ENCODE measurements around the gene GPX5. TPM values are rescaled to one million over a fixed set of nuclear protein-coding genes. Genes with fewer than 3 reads are reported as not detected.
"Not testable (repeated sequence)": the region's sequence is repeated elsewhere in the genome, so short reads cannot be mapped to it uniquely, and the experiment has no call there.

The GPX5 gene, protein sequence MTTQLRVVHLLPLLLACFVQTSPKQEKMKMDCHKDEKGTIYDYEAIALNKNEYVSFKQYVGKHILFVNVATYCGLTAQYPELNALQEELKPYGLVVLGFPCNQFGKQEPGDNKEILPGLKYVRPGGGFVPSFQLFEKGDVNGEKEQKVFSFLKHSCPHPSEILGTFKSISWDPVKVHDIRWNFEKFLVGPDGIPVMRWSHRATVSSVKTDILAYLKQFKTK
- total RNA-seq, result not detected in 2 replicates

DNA sequence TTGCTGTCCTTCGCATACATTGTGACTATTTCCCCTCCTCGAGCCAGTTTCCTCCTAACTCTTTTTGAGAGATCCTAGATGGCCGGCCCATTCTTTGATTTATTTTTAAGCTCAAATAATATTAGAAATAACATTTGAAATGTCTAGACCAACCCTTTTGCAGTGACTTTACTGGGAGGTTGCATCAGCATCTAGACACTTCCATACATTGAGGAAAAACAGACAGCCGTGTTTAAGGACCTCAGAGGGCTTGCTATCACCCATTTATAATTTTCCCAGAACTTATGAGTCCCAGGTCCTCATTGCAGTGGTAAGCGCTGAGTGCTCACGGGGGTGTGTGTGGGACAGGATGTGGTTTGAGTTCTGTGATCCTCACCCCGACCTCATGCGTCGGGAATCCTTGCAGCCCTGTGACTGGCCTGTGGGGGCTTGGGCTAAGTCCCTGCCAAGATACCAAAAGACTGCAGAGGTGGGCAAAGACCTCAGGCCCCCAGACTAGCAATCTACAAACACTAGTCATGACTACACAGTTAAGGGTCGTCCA lies at the start of gene GPX5:
GPX5 (plus strand) TSS at position 386 of the 544 bp plus-strand sequence; CDS start at position 519, 133 bp downstream.
- intact Hi-C loops (cut with micrococcal nuclease), result no loop called here

DNA sequence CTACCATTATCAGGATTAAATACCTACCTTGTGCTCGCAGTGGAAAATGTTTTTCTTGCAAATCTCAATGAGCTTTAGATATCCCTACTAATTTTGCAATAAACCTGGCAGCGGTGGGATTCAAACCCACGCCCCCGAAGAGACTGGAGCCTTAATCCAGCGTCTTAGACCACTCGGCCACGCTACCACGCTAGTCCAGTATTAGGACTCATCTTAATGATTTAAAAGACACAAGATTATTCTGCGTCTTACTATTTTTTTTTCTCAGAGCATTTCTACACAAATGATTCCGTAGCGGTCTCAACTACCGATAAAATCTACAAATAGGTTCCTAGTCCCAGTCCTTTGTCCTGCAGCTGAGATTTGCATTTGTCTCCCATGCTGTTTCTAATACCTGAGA lies 47.2 kb upstream of the GPX5 start:
- intact Hi-C loops (cut with micrococcal nuclease), result no loop called here

DNA sequence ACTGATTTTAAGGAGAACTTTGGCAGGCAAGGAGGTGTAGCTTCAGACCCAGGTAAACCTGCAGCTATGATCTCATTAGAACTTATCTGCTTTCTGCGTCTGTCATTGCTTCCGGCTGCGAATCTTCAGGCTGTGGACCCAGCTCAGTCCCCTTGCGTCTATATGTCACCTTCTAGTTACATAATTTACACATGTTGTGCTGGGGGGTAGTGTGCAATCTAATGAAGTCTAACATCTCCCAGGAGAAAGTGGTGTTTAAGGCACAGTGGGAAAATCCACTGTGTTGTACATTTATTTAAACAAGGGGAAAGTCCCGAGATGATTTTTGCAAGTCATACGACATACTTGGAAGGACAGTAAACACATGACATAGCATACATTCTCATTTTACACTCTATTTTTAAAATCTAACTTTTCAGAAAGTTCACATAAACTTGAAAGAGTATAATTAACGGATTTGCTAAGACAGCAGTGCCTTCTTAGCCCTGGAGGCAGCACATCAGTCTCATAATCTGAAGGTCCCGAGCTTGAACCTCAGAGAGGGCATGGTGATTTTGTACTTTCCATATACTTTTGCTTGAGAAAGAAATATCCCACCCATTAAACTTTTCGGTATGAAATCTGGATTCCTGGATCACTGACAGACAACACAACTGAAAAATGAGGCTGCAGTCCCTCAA lies 45.3 kb upstream of the GPX5 start:
- intact Hi-C loops (cut with micrococcal nuclease), result no loop called here

DNA sequence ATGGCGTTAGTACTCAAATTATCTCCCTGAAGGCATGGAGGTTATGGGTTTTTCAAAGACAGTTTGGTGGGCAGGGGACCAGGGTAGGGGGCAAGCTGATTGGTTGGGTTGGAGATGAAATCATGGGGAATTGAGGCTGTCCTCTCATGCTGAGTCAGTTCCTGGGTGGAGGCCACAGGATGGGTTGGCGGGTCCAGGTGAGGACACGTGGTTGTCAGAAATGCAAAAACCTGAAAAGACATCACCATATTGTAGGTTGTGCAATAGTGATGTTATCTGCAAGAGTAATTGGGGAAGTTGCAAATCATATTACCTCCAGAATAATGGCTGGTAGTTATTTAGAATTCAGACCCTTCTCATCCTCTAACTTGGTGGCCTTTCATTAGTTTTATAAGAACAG lies 40.2 kb upstream of the GPX5 start:
- intact Hi-C loops (cut with micrococcal nuclease), result loop anchor here (5.0 kb wide), 1 partner anchor 57 kb away; no protein-coding TSS in a partner anchor

DNA sequence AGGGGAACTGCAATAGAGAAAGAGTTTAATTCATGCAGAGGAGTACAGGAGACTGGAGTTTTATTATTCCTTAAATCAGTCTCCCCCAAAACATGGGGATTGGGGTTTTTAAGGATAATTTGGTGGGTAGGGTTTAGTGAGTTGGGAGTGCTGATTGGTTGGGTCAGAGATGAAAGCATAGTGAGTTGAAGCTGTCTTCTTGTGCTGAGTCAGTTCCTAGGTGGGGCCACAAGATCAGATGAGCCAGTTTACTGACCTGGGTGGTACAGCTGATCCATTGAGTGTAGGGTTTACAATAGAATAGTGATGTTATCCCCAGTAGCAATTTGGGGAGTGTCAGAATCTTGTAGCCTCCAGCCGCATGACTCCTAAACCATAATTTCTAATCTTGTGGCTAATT lies 39.1 kb upstream of the GPX5 start:
- intact Hi-C loops (cut with micrococcal nuclease), result loop anchor here (5.0 kb wide), 1 partner anchor 56 kb away; no protein-coding TSS in a partner anchor

DNA sequence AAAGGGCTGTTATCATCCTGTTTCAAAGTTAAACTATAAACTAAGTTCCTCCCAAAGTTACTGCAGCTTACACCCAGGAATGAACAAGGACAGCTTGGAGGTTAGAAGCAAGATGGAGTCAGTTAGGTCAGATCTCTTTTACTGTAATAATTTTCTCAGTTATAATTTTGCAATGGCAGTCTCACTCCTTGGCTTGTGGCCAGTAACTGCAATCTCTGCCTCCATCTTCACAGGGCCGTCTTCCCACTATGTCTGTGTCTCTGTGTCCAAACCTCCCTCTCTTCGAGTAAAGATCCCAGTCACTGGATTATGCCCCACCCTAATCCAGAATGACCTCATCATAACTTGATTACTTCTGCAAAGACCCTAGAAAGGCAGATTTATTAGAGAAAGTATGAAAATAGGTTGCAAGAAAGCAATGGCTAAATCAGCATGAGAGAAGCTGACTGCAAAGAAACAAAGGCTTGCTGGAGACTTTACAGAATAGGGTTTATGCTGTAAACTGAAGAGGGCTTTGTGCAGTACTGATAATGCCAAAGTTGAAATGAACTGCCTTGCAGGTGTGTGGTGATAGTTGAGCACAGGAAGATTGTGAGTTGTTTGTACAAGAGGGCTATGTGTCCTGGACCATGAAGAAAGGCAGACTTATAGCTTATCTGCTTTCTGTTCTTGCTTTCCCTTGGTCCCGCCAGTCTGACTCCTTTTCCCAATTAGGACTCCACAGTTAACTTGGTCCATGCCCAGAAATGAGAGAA lies 38.5 kb upstream of the GPX5 start:
- intact Hi-C loops (cut with micrococcal nuclease), result loop anchor here (5.0 kb wide), 1 partner anchor 55 kb away; no protein-coding TSS in a partner anchor

DNA sequence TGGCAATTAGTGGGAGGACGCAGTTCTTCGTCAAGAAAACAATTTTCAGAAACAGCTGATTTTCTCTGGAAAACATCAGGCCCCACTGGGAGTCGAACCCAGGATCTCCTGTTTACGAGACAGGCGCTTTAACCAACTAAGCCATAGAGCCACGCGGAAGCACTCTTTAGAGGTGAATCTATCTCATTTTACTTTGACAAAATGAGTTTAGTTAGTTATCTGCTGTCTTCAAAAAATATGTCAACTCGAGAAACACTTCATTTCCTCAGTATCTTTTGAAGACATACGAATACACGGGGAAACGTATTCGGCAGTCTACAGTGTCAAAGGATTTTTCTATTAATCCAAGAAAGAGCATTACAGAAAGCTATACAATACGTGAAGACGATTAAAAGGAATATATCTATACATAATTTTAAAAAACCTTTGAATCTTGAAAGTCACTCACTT lies 36.7 kb upstream of the GPX5 start:
- intact Hi-C loops (cut with micrococcal nuclease), result loop anchor here (5.0 kb wide), 1 partner anchor 53 kb away; no protein-coding TSS in a partner anchor

DNA sequence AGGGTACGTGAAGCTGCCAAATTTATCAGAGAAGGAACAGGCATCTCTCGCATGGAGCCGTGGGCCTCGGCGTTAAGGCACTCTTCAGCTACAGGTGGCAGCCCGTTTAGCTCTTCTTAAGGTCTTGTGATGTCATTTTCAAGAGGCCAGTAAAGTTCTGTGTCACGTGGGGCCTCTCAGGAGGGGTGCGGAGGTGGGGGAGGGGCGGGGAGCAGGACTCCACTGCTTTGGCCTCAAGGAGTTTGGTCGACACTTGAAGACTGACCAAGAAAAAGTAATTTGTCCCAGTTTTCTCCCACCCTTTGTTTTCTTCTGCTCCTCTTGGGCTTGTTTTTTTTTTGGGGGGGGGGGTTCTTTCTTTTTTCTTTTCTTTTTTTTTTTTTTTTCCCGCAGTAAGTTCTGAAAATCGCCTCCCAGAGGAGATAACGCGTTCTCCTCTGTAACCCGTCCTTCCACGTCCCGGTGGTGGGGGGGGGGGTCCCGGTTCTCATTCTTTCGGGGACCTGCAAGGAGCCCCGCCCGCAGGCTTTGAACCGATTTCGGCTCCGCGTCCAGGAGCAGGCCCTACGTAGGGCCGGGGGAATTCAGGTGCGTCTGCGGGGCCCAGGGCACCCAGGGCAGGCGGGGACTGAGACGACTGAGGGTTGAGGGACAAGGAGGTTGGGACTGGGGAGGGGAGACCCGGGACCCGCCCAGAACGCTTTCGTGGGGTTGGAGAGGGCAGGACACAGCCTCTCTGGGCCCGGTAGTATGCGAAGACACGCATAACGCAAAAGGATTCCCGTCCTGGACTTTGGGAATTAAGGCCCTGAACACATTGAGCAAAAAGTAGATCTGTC lies 36.1 kb upstream of the GPX5 start:
- intact Hi-C loops (cut with micrococcal nuclease), result loop anchor here (5.0 kb wide), 1 partner anchor 53 kb away; no protein-coding TSS in a partner anchor

DNA sequence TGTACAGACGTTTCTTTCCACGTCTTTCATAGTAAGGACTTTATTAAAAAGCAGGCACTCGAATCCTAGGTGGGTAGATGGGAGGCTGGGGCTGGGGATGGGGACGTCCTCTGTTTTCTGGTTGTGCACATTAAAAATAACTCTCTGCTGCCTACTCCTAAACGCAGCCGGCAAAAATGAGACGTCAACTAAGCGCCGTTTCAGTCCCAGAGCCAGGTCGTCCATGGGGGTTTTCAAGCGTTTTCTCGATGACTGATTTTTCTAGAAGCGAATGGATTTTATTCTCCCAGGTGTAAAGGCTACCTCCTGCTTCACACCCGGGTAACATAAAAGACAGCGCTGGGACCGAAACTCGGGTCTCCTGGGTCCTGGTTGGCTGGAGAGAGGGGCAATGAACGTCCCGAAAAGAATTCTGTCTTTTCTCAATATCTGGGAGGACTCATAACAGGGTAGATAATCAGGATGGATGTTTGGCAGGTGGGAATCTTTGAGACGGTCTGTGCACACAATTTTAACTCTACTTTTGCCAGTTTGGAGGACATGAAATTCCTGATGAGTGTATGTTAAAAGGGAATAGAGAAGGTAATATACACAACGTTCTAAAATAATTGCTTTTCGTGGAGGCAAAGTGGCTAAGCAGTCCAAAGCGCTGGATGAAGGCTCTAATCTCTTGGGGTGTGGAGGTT lies 35.3 kb upstream of the GPX5 start:
- intact Hi-C loops (cut with micrococcal nuclease), result no loop called here

DNA sequence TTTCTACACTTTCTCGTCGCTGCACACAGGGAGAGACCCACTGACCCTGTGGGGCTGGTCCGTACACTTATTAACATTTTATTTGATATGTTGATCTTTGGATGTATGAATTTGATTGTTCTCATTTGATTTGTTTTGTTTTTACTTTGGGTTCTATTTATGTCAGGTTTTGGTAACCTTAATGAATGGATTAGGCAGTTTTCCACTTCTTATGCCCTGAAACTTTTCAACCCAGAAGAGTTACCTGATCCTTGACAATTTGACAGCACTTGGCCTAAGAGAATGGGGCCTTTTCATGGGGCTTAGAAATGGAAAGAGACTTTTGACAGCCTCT lies 33.7 kb upstream of the GPX5 start:
- intact Hi-C loops (cut with micrococcal nuclease), result no loop called here

DNA sequence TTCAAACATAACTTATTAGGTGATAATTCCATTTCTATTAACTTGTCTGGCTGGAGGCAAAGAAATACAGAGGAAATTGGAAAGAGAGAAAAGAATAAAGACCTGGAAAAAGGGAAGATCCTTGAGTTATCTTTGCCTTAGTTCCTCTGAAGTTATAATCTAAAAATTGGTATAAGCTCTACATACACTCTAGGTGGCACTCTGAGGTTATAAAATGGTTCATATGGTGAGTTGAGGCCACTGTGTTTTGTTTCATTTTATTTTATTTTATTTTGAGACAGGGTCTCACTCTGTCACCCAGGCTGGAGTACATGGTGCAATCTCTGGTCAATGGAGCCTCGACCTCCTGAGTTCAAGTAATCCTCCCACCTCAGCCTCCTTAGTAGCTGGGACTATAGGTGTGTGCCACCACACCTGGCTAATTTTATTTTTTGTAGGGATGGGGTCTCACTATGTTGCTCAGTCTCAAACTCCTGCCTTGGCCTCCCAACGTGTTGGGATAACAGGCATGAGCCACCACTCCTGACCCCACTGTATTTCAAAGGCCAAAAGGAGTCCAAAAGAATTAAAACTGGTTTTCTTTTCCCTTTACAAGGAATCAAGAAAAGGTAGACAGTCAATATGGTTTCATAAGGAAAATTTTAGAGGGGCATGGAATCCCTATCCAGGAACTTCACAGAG lies 29.4 kb upstream of the GPX5 start:
- intact Hi-C loops (cut with micrococcal nuclease), result loop anchor here (5.0 kb wide), 2 partner anchors 86 to 186 kb away; no protein-coding TSS in a partner anchor

DNA sequence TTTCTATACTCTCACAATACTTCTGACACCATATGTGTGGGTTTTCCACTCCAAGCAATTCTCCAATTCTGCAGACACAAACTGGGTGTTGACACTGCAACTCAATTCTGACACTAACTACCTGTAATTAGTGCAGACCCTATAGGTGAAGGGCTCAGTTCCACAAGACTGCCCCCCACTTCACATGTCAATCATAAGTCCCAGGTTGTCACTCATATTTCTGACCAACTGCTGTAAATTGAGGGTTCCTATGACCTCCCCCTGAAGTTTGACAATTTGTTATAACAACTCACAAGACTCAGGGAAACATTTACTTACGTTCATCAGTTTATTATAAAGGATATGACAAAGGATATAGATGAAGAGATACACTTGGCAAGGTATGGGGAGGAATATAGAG lies 28.4 kb upstream of the GPX5 start:
- intact Hi-C loops (cut with micrococcal nuclease), result loop anchor here (5.0 kb wide), 2 partner anchors 85 to 185 kb away; no protein-coding TSS in a partner anchor

DNA sequence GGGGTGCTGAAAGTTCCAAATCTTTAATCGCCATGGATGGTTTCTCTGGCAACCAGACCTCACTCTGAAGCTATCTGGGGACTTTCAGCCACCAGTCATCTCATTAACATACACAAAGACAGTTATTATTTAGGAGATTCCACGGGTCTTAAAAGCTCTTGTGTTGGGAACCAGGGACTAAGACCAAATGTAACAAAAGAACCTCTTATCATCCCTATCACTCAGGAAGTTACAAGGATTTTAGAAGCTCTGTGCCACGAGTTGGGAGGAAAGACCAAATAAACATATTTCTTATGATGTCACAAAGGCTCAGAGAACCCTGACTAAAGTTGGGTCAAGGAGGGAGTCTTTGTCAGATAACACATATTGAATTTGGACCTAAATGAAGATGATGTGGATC lies 27.8 kb upstream of the GPX5 start:
- intact Hi-C loops (cut with micrococcal nuclease), result loop anchor here (5.0 kb wide), 2 partner anchors 84 to 184 kb away; no protein-coding TSS in a partner anchor

DNA sequence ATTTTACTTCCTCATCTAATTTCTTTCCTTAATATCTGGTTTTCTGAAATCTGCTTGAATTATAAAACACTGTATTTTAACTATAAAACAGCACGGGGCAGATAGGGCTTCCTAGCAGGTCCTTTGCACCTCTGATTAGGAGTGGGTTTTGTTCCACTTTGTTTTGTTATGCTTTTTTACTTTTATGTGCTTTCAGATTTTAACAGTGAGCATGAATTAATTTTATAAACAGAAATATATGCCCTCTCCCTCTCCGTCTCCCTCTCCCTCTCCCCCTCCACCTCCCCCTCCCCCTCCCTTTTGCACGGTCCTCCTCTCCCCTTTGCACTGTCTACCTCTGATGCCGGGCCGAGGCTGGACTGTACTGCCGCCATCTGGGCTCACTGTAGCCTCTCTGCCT lies 24.4 kb upstream of the GPX5 start:
- intact Hi-C loops (cut with micrococcal nuclease), result no loop called here

DNA sequence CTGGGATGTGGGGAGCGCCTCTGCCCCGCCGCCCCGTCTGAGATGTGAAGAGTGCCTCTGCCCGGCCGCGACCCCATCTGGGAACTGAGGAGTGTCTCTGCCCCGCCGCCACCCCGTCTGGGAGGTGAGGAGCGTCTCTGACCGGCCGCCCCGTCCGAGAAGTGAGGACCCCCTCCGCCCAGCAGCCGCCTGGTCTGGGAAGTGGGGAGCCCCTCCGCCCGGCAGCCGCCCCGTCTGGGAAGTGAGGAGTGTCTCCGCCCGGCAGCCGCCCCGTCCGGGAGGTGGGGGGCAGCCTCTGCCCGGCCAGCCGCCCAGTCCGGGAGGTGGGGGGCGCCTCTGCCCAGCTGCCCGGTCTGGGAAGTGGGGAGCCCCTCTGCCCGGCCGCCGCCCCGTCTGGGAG lies 23.5 kb upstream of the GPX5 start:
- intact Hi-C loops (cut with micrococcal nuclease), result not testable (repeated sequence)

DNA sequence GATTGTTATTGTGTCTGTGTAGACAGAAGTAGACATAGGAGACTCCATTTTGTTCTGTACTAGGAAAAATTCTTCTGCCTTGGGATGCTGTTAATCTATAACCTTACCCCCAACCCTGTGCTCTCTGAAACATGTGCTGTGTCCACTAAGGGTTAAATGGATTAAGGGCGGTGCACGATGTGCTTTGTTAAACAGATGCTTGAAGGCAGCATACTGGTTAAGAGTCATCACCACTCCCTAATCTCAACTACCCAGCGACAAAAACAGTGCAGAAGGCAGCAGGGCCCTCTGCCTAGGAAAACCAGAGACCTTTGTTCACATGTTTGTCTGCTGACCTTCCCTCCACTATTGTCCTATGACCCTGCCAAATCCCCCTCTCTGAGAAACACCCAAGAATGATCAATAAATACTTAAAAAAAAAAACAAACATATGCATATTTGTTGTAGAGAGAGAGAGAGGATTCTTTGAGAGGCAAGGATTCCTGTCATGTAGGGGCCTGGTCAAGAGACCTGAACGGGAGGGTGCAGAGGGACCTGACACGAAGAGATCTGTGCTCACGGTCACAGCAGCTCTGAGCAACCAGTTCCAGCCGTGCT lies 22.9 kb upstream of the GPX5 start:
- intact Hi-C loops (cut with micrococcal nuclease), result not testable (repeated sequence)

DNA sequence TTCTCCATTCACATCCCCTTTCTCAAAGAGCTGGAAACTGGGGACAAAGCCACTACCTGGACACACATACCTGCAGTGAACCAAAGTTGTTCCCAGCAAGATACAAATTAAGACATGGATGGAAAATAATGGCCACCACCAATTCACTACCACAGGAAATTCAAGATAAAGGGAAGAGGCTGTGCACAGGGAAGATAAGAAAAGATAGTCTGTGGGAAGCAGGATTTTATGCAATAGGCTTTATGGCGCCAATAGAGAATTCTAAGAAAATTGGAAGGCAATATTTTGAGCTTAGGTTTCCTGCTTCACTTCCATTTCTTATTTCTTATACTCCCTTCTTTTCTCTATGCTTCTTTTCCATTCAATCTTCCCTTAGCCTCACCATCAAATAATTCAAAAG lies 19.9 kb upstream of the GPX5 start:
- intact Hi-C loops (cut with micrococcal nuclease), result loop anchor here (5.0 kb wide), 1 partner anchor 37 kb away; no protein-coding TSS in a partner anchor

DNA sequence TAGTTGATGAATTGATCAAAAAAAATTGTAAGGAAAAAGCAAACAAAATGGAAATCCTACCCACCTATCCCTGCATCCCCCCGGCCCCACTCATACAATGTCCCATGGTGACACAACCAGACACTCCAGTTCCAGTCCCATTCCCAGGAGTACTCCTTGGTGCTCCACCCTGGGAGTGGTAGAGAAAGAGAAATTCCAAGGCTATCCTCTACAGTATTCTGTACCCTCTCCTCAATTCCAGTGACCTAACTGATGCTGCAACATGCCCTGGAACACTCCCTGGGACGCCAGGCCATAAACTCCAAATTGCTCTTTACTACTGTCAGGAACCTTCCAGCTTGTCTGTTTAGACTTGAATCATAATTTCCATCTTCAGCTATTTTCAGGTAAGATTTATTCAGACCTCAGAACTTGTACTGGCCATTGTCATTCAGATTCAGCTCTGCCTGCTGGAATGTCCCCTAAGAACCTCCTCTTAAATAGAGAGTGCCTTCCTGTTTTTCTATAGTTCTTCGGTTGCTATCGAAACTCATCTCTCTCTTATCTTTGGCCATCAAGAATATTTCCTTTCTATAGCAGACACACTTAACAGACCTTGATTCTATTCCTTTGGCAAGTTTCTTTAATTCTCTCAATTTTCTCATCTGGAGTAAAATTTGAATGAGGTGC lies 18.7 kb upstream of the GPX5 start:
- intact Hi-C loops (cut with micrococcal nuclease), result loop anchor here (5.0 kb wide), 1 partner anchor 35 kb away; no protein-coding TSS in a partner anchor

Data from T-helper 2 cell treated with Interferon-gamma antibody and Interleukin-4, amounts not matched to agents 100 ng/mL and 5 ng/mL, for 36 hours (primary cell).